Fibroblast of lung (primary cell): ENCODE results near the gene EPS8L3. TPM values are rescaled to one million over a fixed set of nuclear protein-coding genes. Genes with fewer than 3 reads are reported as not detected.

Experiments used
- DNase-seq, 2 donors: peaks; one replicate each; pipeline versions ENCODE4 v3.0.0 to v3.0.0-alpha.2; 2010; ENCODE audit warnings: low read depth in 2 of 2
- H2AFZ ChIP-seq: 2 replicates; pipeline ENCODE4 v1.5.1; 2012; ENCODE audit warnings: low read length, control low read depth, inconsistent platforms
- H3K27ac ChIP-seq: 2 replicates; pipeline ENCODE4 v1.5.1; 2011; ENCODE audit warnings: low read length, control low read depth; ENCODE audit not compliant: insufficient read depth
- H3K27me3 ChIP-seq: 2 replicates; pipeline ENCODE4 v1.5.1; 2011; ENCODE audit warnings: mild to moderate bottlenecking, low read length; ENCODE audit not compliant: control insufficient read depth, insufficient read depth
- H3K36me3 ChIP-seq: 2 replicates; pipeline ENCODE4 v1.5.1; 2011; ENCODE audit warnings: low read length; ENCODE audit not compliant: control insufficient read depth, insufficient read depth
- H3K4me1 ChIP-seq: 2 replicates; pipeline ENCODE4 v1.5.1; 2011; ENCODE audit warnings: low read length; ENCODE audit not compliant: control insufficient read depth, insufficient read depth; ENCODE audit errors: extremely low read depth
- H3K4me2 ChIP-seq: 2 replicates; pipeline ENCODE4 v1.5.1; 2011; ENCODE audit warnings: low read length, control low read depth; ENCODE audit not compliant: insufficient read depth; ENCODE audit errors: extremely low read depth
- H3K4me3 ChIP-seq, 4 experiments: fragments of 200-600 bp in 1 of 4; sonication (generic) in 1 of 4; replicated peaks in 1 of 4; 2 replicates each; pipeline ENCODE4 v1.5.1; 2011 to 2016; ENCODE audit warnings: low read length in 4 of 4, low read depth in 3 of 4, mild to moderate bottlenecking in 3 of 4, control low read depth in 2 of 4, inconsistent platforms in 1 of 4, mixed read lengths in 1 of 4; ENCODE audit not compliant: insufficient read depth in 1 of 4; ENCODE audit errors: control extremely low read depth in 1 of 4
- H3K79me2 ChIP-seq: 2 replicates; pipeline ENCODE4 v1.5.1; 2012; ENCODE audit warnings: mild to moderate bottlenecking, low read length, inconsistent platforms; ENCODE audit not compliant: control insufficient read depth, insufficient read depth
- H3K9ac ChIP-seq: 2 replicates; pipeline ENCODE4 v1.5.1; 2011; ENCODE audit warnings: mild to moderate bottlenecking, low read length, control low read depth; ENCODE audit not compliant: insufficient read depth
- H3K9me3 ChIP-seq: 2 replicates; pipeline ENCODE4 v1.5.1; 2012; ENCODE audit warnings: low read depth, low read length; ENCODE audit not compliant: control insufficient read depth, insufficient read depth
- H4K20me1 ChIP-seq: 2 replicates; pipeline ENCODE4 v1.5.1; 2011; ENCODE audit warnings: low read length; ENCODE audit not compliant: control insufficient read depth, insufficient read depth; ENCODE audit errors: extremely low read depth
- CTCF ChIP-seq, 2 donors: IDR thresholded peaks in 1 of 2; conservative IDR thresholded peaks in 1 of 2; 1 replicate in 1 of 2; 2 replicates in 1 of 2; pipeline ENCODE4 v1.5.1; 2011 to 2012; ENCODE audit warnings: low read length in 2 of 2, control low read depth in 1 of 2, inconsistent platforms in 1 of 2, low read depth in 1 of 2, mild to moderate bottlenecking in 1 of 2
- EZH2 ChIP-seq: IDR thresholded peaks from 2 replicates; pipeline ENCODE4 v1.5.1; 2012; ENCODE audit warnings: low read length, control low read depth, mild to moderate bottlenecking; ENCODE audit errors: missing control alignments
- polyA plus RNA-seq, 2 donors: library from polyadenylated mRNA; depleted of rRNA in 1 of 2; stranded (reverse) in 1 of 2; unstranded in 1 of 2; fragments of >200 nt; gene quantifications; 2 replicates each; pipeline ENCODE4 v1.2.1, GENCODE V29; 2011 to 2012; ENCODE audit warnings: missing spikeins in 1 of 2
- total RNA-seq: library from RNA; depleted of rRNA; stranded (reverse); fragments of >200 nt; gene quantifications from 2 replicates; pipeline ENCODE4 v1.2.1, GENCODE V29; 2014

EPS8L3 gene
- total and polyA plus RNA-seq, 2 donors (not counting 1 experiment from before 2014, with no cell fraction given) = not detected

- Histone ChIP-seq H3K27me3 (no peaks in the 10 kb centered on the region), H3K9ac (no peak overlapping the region), H2AFZ (no peak overlapping the region), H3K27ac (no peak overlapping the region), H3K4me1 (peaks cover 29% of the 10 kb centered on the region), H3K79me2 (no peaks in the 10 kb centered on the region), H3K9me3 (no peaks in the 10 kb centered on the region), H3K4me2 (no peak overlapping the region), H4K20me1 (no peaks in the 10 kb centered on the region), H3K4me3 (no peak overlapping the region), H3K36me3 (no peaks in the 10 kb centered on the region)
- DNase-seq = peak; percentile 59 to 64
- TF ChIP-seq EZH2 (no peak), CTCF (conservative IDR thresholded peaks at IDR 0.05 in 1 of 2, IDR thresholded peaks at IDR 0.05 in 1 of 2; ENCODE audit: low read depth in 1 of 2, low read length in 2 of 2) (no peak)
Measured at GRCh38 chr1:109796484-109797302, 33.0 kb upstream of the EPS8L3 start.

GRCh38 chr1:109794319-109795132 lies 30.8 kb upstream of the EPS8L3 start:
- Histone ChIP-seq H2AFZ (no peak overlapping the region), H3K27me3 (no peaks in the 10 kb centered on the region), H3K36me3 (no peaks in the 10 kb centered on the region), H3K9me3 (no peaks in the 10 kb centered on the region), H3K27ac (no peak overlapping the region), H3K4me1 (peaks cover 33% of the 10 kb centered on the region), H3K79me2 (no peaks in the 10 kb centered on the region), H3K9ac (no peak overlapping the region), H3K4me3 (no peak overlapping the region), H4K20me1 (no peaks in the 10 kb centered on the region), H3K4me2 (no peak overlapping the region)
- TF ChIP-seq CTCF (conservative IDR thresholded peaks at IDR 0.05 in 1 of 2, IDR thresholded peaks at IDR 0.05 in 1 of 2; ENCODE audit: low read depth in 1 of 2, low read length in 2 of 2) (no peak), EZH2 (no peak)
- DNase-seq = peak in 1 of 2 donors; percentile 34

- H3K27me3 ChIP-seq = no peaks in the 10 kb centered on the region
- no peak overlapping the region for H2AFZ ChIP-seq
- H3K9ac ChIP-seq = no peak overlapping the region
- H3K4me2 ChIP-seq = peak overlapping the region; percentile 35
- H3K4me1 ChIP-seq = peaks cover 33% of the 10 kb centered on the region
- H3K36me3 ChIP-seq = no peaks in the 10 kb centered on the region
- no peaks in the 10 kb centered on the region for H3K79me2 ChIP-seq
- TF ChIP-seq CTCF (conservative IDR thresholded peaks at IDR 0.05 in 1 of 2, IDR thresholded peaks at IDR 0.05 in 1 of 2; ENCODE audit: low read depth in 1 of 2, low read length in 2 of 2) (no peak), EZH2 (no peak)
- H4K20me1 ChIP-seq = no peaks in the 10 kb centered on the region
- DNase-seq = peak; percentile 62 to 96
- no peak overlapping the region for H3K4me3 ChIP-seq
- H3K27ac ChIP-seq = peak overlapping the region; percentile 34
- no peaks in the 10 kb centered on the region for H3K9me3 ChIP-seq
Measured at GRCh38 chr1:109793486-109794318, 30.0 kb upstream of the EPS8L3 start.
